ENCODE data around the gene SOCS6.
"Not testable (repeated sequence)": the region's sequence is repeated elsewhere in the genome, so short reads cannot be mapped to it uniquely, and the experiment has no call there.

The SOCS6 gene

DNA sequence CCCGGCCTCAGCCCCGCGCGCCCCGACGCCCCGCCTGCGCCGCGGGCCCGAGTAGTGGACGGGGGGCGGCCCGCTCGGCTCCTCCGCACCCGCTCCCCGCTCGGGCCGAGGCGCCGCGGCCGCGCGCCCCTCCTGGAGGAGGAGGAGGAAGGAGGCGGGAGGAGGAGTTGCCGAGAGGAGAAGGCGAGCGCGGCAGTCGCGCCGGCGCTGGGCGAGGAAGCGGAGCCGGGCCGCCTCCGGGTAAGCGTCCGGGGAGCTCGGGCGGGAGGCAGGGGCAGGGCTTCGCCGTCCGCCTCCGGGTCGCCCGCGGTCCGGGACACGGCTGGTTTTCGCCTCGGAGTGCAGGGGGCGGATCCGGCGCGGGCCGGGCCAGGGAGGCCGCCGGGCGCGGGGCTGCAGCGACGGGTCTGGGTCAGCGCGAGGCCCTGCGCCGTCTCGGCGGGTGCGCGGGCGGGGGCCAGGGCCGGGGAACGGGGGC, at the start of gene SOCS6:
Gene SOCS6, plus strand, starts transcription at position 195 of the 478 bp plus-strand sequence. CDS start 35,624 bp downstream, outside the sequence.
- DNase-seq (ENCODE audit: low read depth) = peak; percentile 66

DNA sequence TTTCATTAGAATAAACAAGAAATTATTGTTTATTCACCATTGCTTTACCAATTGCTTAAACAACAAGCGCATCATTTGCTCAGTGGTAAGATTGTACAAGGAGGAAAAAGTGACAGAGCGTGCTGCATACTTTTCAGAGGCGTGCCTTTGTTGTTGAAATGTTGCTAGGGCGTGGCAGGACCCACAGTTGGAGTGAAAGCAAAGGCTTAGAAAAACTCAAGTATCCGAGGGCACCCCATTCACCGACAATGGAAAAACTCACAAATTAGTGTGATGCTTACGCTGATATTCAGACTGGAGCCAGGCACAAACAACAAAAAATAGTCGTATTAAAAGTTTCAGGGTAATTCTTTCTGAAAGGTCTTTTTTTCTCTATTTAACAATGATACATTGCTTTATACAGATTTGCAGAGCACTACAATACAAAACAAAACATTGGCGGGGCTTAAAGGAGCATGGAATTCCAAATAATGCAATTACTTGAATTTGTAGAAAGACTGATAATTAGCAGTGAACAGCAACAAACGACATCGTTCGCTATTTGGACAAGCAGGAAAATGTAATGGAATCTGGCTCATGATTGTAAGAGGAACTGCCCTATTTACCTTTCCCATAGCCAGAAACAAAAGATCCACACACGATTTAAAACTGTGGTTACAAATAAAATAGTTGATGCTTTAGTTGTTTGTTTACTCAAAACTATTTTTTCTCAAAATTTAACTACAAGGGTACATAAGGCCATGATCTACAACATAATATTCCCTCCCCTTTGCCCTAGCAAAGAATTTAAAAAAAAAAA, 45.5 kb upstream of the SOCS6 start:
- no peak for DNase-seq (ENCODE audit: low read depth)

- no peak for DNase-seq (ENCODE audit: low read depth)
These were observed 42.8 kb upstream of the SOCS6 start for GRCh38 chr18:70246061-70246466.

DNA sequence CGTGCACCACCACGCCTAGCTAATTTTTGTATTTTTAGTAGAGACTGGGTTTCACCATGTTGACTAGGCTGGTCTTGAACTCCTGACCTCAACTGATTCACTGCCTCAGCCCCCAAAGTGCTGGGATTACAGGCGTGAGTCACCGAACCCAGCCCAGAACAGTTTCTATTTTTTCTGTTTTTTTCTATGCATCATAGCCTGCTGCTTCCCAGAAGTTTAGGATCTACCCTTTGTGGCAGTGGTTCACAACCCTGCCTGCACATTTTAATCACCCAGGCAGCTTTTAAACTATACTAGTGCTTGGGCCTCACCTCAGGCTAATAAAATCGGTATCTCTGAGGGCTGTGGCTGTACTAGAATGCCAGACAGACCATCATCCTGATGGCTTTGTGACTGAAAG, 39.7 kb upstream of the SOCS6 start:
- peak; percentile 67 for DNase-seq (ENCODE audit: low read depth)

- not testable (repeated sequence) for DNase-seq (ENCODE audit: low read depth)
These were observed 39.0 kb upstream of the SOCS6 start for GRCh38 chr18:70249861-70250260.

DNA sequence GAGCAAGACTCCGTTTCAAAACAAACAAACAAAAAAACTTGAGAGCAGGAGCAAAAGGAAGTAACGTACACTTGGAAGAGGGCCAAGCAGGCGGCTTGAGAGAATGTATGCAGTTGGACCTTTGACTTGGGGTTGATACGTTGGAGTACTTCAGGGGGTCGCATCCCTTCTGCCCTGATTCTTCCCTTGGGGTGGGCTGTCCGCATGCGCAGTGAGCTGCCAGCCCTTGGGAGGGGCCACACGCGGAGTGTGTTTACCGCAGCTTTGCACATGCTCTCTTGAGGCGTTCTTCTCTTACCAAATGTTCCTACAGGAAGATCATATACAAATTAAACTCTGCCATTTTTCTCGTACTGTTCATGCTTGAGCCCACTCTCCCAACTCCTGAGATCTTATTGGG, 38.1 kb upstream of the SOCS6 start:
- DNase-seq (ENCODE audit: low read depth) = no peak

DNA sequence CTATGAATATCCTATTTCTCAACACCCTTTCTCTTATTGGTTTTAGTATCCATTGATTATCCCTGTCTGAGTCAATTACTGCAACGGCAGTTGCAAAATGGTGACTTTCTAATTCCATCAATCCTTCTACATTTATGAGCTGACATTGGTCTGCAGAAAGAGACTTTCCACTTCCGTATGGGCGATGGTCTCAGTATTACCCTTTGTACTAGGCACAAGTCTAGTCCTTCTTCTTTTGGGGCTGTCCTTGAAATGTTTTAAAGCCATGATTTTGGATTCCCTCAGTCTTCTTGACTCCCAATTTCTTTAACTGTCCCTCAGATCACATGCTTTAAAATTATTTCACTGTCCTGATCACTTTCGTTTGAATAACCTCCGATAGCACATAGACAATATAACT, 32.7 kb upstream of the SOCS6 start:
- no peak for DNase-seq (ENCODE audit: low read depth)

DNA sequence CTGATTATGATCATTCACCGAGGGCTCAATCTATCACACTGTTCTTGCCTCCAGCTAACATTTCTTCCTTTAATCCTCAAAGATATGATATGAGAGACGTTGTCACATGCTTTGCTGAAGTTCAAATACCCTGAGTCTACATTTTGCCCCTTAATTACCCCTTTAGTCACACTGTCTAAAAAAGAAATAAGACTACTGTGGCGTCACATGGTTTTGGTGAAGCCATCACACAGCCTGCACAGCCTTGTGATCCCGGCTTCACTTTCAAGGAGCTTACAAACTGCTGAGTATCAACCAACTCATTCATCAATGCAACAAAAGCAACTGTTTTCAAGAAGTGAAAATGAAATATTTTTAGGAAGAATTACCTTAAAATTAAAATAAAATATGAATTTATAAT, 31.9 kb upstream of the SOCS6 start:
- no peak for DNase-seq (ENCODE audit: low read depth)

DNA sequence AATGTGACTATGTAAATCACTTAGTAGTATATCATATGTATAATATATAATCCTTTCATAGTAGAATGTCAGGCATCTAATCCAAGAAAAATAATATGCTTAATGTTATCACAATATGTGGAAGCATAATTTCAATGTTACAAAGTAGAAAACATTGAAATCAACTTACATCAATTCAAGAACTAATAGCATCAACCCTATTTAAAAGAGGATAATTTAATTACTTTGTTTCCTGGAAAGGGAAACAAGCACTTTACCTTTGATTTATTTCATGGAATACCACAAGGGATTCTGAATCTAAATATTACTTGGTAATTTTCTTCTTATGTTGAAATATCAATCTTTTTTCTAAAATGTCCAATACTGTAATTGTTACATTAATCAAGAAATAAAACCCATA, 30.6 kb upstream of the SOCS6 start:
- DNase-seq (ENCODE audit: low read depth) = no peak

DNA sequence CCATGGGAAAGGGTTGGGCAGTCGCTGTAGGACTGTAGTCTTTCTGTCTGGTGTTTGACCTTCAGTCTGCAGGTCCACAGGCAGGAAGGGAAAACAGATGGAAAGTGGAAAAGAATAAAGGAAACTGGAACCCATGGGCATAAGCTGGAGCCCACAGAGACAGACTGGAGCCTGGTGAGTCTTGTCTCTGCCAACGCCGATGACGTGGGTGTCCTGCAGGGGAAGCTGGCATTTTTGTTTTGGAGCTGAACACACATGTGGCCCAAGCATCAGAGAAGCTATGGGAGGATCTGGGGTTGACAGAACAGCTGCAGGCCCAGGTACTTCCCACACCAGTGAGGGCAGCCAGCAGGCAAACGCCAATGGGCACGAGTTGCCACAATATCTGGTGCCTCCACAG, 28.2 kb upstream of the SOCS6 start:
- DNase-seq (ENCODE audit: low read depth) = no peak

DNA sequence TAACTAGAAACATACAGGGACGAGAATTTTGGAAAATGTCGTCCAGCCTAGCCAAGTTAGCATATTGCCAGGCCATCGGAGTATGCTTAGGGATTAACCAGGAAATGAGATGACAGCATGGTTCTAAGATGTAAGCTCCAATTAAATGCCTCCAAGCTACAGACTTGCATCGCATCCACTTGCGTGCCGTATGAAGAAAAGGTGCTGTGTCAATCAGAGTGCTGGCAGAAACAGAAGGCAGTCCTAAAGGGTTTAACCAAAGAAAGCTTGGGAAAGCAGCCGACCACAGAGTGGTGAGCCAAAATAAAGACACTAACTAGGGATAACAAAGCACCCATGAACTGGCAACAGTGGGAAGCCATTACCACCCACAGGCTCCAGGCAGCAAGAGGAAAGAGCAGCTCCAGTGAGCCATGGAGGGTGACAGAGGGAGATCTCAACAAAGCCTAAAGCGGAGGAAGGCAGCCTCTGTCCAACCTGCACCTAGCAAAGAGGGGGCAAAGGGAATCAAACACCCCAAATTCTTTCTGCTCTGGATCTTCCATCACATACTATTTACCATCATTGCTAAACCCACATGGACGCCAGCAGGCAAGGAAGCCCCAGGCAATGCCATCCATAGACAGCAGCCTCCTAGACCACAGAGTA, 27.6 kb upstream of the SOCS6 start:
- DNase-seq (ENCODE audit: low read depth) = no peak

- no peak for DNase-seq (ENCODE audit: low read depth)
These were observed 25.5 kb upstream of the SOCS6 start for GRCh38 chr18:70263336-70263735.

- no peak for DNase-seq (ENCODE audit: low read depth)
These were observed 17.1 kb upstream of the SOCS6 start for GRCh38 chr18:70271742-70272141.

GRCh38 chr18:70273021-70273420, 15.8 kb upstream of the SOCS6 start:
- no peak for DNase-seq (ENCODE audit: low read depth)

- no peak for DNase-seq (ENCODE audit: low read depth)
These were observed 12.2 kb upstream of the SOCS6 start for GRCh38 chr18:70276416-70277191.

DNA sequence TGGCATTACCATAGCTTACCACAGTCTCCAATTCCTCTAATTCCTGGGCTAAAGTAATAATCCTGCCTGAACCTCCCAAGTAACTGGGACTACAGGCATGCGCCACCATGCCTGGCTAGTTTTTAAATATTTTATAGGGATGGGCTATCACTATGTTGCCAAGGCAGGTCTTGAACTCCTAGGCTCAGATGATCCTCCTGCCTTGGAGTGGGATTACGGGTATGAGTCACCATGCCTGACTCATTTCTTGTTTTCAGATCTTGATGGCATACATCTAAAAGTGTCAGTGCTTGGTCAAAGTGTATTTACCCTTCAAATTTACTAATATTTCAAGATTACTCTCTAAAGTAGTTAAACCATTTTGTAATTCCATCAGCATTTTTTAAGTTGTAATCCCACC, 9.4 kb upstream of the SOCS6 start:
- DNase-seq (ENCODE audit: low read depth) = peak; percentile 47

DNA sequence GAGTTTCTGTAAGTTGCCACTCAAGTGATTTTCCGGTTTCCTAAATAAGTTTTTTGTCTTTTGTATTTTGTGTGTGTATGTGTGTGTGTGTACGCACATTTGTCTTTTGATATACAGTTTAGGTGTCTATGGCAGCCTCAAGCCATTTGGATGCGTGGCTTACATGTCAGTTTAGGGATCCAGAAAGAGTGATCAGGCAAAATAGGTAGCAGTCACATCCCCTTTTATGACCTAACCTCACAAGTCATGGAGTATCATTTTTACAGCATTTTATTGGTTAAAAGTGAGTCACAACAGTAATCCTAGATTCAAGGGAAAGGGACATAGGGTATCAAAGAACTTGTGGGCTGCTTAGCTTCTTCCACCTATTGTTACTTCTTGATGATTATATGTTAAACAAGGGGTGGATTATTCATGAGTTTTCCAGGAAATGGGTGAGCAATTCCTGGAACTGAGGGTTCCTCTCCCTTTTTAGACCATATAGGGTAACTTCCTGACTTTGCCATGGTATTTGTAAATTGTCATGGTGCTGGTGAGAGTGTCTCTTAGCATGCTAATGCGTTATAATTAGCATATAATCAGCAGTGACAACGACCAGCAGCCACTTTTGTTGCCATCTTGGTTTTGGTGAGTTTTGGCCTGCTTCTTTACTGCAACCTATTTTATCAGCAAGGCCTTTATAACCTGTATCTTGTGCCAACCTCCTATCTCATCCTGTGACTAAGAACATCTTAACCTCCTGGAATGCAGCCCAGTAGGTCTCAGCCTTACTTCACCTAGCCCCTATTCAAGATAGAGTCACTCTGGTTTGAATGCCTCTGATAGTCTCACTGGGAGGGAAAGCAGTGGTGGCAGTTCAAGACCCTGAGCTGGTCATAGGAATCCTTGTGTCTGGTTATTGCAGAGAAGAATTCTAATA, 8.6 kb upstream of the SOCS6 start:
- peak; percentile 34 for DNase-seq (ENCODE audit: low read depth)

DNA sequence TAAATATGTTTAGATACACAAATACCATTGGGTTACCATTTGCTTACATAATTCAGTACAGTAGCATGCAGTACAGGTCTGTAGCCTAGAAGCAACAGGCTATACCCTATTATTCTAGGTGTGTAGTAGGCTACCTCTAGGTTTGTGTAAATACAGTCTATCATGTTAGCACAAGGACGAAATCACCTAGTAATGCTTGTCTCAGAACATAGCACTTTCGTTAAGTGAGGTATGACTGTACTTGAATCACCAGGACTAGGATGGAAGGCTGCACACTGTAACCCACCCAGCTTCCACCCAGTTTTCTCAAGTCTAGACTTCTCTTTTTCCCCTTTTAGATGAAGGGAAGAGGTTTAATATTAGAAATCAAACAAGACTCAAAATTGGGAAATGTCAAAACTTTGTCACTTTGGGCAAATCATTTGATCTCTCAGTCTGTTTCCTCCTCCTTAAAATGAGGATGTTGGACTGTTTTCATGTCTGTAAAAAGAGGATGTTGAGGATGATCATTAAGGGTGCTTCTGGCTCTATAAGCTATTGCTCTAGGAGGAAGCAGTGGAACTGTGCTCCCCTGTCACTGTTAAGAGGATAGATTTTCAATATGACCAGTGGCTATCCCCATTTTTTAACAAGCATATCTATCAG, 3.7 kb upstream of the SOCS6 start:
- DNase-seq (ENCODE audit: low read depth) = no peak

DNA sequence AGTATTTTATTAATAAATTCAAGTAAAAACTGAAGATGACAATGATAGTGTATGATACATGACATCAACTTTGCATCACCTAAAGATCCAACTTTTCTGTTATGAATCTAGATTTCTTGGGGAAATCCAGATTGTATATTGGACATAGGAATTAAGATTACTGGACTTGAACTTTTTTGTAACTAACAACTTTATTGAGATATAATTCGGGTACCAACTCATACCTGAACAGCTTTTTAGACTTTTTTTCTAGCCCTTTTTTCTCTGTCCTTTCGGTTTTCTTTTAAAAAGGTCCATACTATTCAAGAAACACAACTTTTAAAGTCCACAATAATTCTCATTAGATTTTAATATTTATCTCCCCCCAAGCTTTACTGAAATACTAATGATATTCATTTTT, 1.1 kb upstream of the SOCS6 start:
- DNase-seq (ENCODE audit: low read depth) = no peak

- peak; percentile 29 for DNase-seq (ENCODE audit: low read depth)
These were observed 534 bp upstream of the SOCS6 start for GRCh38 chr18:70288171-70288850.
